Measurements from ENCODE around the gene VCX.

VCX gene

GRCh38 chrX:7872042-7872441 lies 29.1 kb downstream of the VCX start:
- Histone ChIP-seq H3K9me3 (ENCODE audit: low read length) (no peaks in the 10 kb centered on the region), H3K4me2 (ENCODE audit: low read length) (no peak overlapping the region), H3K9ac (ENCODE audit: low read length) (no peak overlapping the region), H3F3A (ENCODE audit: insufficient read depth, low read length) (no peaks in the 10 kb centered on the region), H3K9me2 (ENCODE audit: low read depth, low read length) (no peaks in the 10 kb centered on the region), H3K4me3 (ENCODE audit: low read depth, low read length, poor library complexity, severe bottlenecking) (no peak overlapping the region), H3K27me3 (ENCODE audit: insufficient read depth, low read length) (no peaks in the 10 kb centered on the region), H3K27ac (ENCODE audit: low read depth, low read length, poor library complexity, severe bottlenecking) (no peak overlapping the region), H3K36me3 (ENCODE audit: insufficient read depth, low read length) (no peaks in the 10 kb centered on the region), H3K4me1 (ENCODE audit: insufficient read depth, low read length, severe bottlenecking) (no peaks in the 10 kb centered on the region), H4K20me1 (ENCODE audit: insufficient read depth, low read length) (no peaks in the 10 kb centered on the region), H3K79me2 (ENCODE audit: insufficient read depth, low read length) (no peaks in the 10 kb centered on the region), H2AFZ (ENCODE audit: low read length) (no peak overlapping the region)
- TF ChIP-seq CTCF (IDR thresholded peaks at IDR 0.05; ENCODE audit: low read length) (no peak), EZH2 (IDR thresholded peaks at IDR 0.05; ENCODE audit: borderline replicate concordance, low read length) (no peak)

DNA sequence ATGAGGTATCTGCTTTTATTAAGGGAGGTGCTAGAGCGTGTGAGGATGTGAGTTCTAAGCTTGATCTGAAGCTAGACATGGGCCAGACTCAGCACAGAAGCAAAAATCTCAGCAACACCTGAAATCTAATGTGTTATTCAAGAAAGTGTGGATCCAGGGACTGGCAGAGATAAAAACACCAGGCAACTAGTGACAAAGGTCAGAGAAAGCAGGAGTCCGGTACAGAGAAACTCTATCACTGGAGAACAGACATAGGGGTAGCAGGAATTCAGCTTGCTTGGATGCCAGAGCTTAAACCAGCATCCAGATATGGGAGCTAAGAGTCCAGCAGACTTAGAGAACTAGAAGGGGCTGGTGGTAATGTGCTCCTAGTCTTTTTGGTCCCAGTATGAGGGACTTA lies 34.0 kb downstream of the VCX start:
- H3K9me3 ChIP-seq (ENCODE audit: low read length), result no peaks in the 10 kb centered on the region
- no peak overlapping the region for H3K9ac ChIP-seq (ENCODE audit: low read length)
- H3K4me2 ChIP-seq (ENCODE audit: low read length), result no peak overlapping the region
- no peaks in the 10 kb centered on the region for H4K20me1 ChIP-seq (ENCODE audit: insufficient read depth, low read length)
- no peaks in the 10 kb centered on the region for H3K9me2 ChIP-seq (ENCODE audit: low read depth, low read length)
- H3K36me3 ChIP-seq (ENCODE audit: insufficient read depth, low read length), result no peaks in the 10 kb centered on the region
- no peaks in the 10 kb centered on the region for H3K4me1 ChIP-seq (ENCODE audit: insufficient read depth, low read length, severe bottlenecking)
- no peak overlapping the region for H3K27ac ChIP-seq (ENCODE audit: low read depth, low read length, poor library complexity, severe bottlenecking)
- no peak for TF ChIP-seq EZH2 (IDR thresholded peaks at IDR 0.05; ENCODE audit: borderline replicate concordance, low read length)
- no peak for TF ChIP-seq CTCF (IDR thresholded peaks at IDR 0.05; ENCODE audit: low read length)
- H3K27me3 ChIP-seq (ENCODE audit: insufficient read depth, low read length), result no peaks in the 10 kb centered on the region
- no peak overlapping the region for H2AFZ ChIP-seq (ENCODE audit: low read length)
- H3K4me3 ChIP-seq (ENCODE audit: low read depth, low read length, poor library complexity, severe bottlenecking), result no peak overlapping the region
- H3K79me2 ChIP-seq (ENCODE audit: insufficient read depth, low read length), result no peaks in the 10 kb centered on the region
- no peaks in the 10 kb centered on the region for H3F3A ChIP-seq (ENCODE audit: insufficient read depth, low read length)

GRCh38 chrX:7889135-7889534 lies 46.2 kb downstream of the VCX start:
- TF ChIP-seq EZH2 (IDR thresholded peaks at IDR 0.05; ENCODE audit: borderline replicate concordance, low read length) (no peak), CTCF (IDR thresholded peaks at IDR 0.05; ENCODE audit: low read length) (no peak)
- Histone ChIP-seq H3K36me3 (ENCODE audit: insufficient read depth, low read length) (no peaks in the 10 kb centered on the region), H3K9me2 (ENCODE audit: low read depth, low read length) (no peaks in the 10 kb centered on the region), H3K27me3 (ENCODE audit: insufficient read depth, low read length) (no peaks in the 10 kb centered on the region), H3F3A (ENCODE audit: insufficient read depth, low read length) (no peaks in the 10 kb centered on the region), H3K27ac (ENCODE audit: low read depth, low read length, poor library complexity, severe bottlenecking) (no peak overlapping the region), H2AFZ (ENCODE audit: low read length) (no peak overlapping the region), H3K4me2 (ENCODE audit: low read length) (no peak overlapping the region), H3K79me2 (ENCODE audit: insufficient read depth, low read length) (no peaks in the 10 kb centered on the region), H3K4me3 (ENCODE audit: low read depth, low read length, poor library complexity, severe bottlenecking) (no peak overlapping the region), H3K4me1 (ENCODE audit: insufficient read depth, low read length, severe bottlenecking) (no peaks in the 10 kb centered on the region), H3K9me3 (ENCODE audit: low read length) (no peaks in the 10 kb centered on the region), H4K20me1 (ENCODE audit: insufficient read depth, low read length) (no peaks in the 10 kb centered on the region), H3K9ac (ENCODE audit: low read length) (no peak overlapping the region)

All from OCI-LY1 (cell line).